Coronary artery (tissue), 2 donors: ENCODE results near the gene ACYP2.

Experiments
- DNase-seq: peaks from one replicate; pipeline ENCODE4 v3.0.0-alpha.2; 2017; ENCODE audit warnings: low spot score
- H3K27ac ChIP-seq, 2 donors: fragments of 200-600 bp; sonication (generic); one replicate each; pipeline ENCODE4 v1.5.1; 2016 to 2019
- H3K4me3 ChIP-seq: fragments of 200-600 bp; sonication (generic); 2 replicates; pipeline ENCODE4 v1.5.1; 2016; ENCODE audit warnings: mild to moderate bottlenecking, moderate library complexity
- TF ChIP-seq, protein P1 (sequence below): fragments of 200-600 bp; sonication (generic); IDR thresholded peaks from one replicate; pipeline ENCODE4 v1.5.1; 2019; ENCODE audit warnings: antibody characterized with exemption

ACYP2 gene

DNA sequence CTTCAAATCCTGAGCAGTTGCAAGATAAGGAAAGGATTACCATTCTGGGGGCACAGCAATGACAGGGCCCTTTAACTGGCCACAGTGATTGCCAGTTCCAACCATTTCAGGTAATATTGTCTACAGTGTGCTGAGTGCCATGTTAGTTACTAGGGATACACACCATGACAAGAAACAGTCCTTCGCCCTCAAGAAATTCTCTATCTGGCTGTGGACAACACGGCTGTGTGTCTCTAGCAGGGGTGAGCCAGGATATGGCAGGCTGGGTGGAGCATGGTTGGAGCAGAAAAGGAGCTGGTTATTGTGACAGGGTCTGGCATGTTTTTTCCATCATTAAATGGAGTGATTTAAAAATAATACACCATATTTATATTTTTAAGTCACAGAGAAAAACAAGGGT is 109.6 kb downstream of the ACYP2 start:
- TF ChIP-seq, protein P1, sequence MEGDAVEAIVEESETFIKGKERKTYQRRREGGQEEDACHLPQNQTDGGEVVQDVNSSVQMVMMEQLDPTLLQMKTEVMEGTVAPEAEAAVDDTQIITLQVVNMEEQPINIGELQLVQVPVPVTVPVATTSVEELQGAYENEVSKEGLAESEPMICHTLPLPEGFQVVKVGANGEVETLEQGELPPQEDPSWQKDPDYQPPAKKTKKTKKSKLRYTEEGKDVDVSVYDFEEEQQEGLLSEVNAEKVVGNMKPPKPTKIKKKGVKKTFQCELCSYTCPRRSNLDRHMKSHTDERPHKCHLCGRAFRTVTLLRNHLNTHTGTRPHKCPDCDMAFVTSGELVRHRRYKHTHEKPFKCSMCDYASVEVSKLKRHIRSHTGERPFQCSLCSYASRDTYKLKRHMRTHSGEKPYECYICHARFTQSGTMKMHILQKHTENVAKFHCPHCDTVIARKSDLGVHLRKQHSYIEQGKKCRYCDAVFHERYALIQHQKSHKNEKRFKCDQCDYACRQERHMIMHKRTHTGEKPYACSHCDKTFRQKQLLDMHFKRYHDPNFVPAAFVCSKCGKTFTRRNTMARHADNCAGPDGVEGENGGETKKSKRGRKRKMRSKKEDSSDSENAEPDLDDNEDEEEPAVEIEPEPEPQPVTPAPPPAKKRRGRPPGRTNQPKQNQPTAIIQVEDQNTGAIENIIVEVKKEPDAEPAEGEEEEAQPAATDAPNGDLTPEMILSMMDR: no peak
- DNase-seq: no peak
- Histone ChIP-seq H3K4me3 (no peak overlapping the region), H3K27ac (no peak overlapping the region)

DNA sequence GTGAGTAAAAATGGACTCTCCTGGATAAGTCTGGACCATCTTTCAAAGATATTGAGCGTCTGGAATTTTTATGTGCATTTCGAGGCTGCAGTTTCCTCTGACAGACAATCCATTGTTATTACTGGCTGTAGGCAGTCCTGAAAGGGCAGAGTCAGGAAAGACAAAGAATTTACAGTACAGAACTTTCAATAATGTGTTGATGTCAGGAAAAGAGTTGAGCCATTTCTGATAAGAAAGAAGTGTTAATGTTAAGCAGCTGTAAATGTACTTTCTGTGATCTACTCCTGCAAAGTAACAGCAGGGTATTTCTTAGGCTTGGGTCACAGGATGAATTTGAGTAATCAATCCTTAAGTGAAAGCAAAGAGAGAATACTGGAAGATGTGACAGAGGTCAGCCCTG is 110.8 kb downstream of the ACYP2 start:
- no peak for DNase-seq
- Histone ChIP-seq H3K4me3 (no peak overlapping the region), H3K27ac (no peak overlapping the region)
- TF ChIP-seq, protein P1: no peak

DNA sequence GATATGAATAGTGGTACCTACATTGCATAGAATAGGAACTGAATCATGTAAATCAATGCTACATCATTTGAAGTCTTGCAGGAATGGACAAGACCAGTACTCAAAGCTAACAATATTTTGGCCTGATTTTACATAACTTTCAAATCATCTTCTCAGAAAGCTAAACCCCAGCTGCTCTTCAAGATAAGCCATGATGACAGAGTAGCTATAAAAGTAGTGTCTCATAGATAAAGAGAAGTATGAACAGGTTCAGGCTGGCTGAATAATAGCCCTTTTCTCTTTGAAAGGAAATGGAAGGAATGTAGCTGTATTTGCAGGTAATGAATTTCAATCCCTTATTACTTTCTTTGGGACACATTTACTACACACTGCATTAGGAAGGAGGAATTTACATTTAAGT is 112.4 kb downstream of the ACYP2 start:
- DNase-seq: no peak
- H3K27ac ChIP-seq: no peak overlapping the region
- no peak overlapping the region for H3K4me3 ChIP-seq
- TF ChIP-seq, protein P1: no peak

DNA sequence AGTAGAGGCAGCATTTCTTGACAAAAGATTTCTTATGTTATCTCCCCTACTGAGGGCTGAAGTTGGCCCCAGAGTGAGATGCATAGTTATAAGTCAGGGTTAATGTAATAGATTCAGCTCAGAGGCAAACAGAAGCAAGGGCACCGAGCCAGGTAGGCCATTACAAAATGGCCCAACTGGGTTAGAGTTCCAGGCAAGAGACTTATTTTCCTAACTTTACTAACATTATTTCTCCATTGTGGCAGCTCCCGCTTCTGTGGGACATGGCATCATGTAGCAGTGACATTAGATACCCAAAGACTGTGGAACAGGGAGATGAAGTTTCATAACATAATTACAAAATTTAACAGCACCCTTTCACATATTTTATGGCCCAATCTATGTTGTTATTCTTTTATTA is 113.5 kb downstream of the ACYP2 start:
- Histone ChIP-seq H3K27ac (peak overlapping the region in 1 of 2 donors; percentile 62), H3K4me3 (no peak overlapping the region)
- TF ChIP-seq, protein P1: no peak
- DNase-seq: no peak

DNA sequence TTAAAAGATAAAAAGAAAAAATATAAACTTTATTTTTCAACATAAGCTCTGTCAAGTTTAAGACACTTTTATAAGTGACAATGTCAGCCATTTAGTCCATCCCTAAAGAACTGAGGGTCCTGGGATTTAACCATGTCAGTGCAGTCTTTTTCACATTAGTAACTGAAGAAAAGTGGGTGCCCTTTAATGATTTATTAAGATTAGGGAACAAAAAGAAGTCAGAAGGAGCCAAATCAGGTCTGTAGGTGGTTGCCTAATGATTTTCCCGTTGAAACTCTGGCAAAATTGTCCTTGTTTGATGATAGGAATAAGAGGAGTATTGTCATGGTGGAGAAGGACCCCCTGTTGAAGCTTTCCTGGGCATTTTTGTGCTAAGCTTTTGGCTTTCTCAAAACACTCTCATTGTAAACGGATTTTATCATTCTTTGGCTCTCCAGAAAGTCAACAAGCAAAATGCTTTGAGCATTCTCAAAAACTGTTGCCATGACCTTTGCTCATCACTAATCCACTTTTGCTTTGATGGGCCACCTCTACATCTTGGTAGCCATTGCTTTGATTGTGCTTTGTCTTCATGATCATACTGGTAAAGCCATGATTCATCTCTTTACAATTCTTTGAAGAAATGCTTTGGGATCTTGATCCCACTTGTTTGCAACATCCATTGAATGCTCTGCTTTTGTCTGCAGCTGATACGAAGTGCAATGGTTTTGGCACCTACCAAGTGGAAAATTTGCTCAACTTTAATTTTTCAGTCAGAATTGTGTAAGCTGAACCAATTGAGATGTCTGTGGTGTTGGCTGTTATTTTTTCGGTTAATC is 118.6 kb downstream of the ACYP2 start:
- TF ChIP-seq, protein P1: no peak
- DNase-seq: no peak
- peak overlapping the region in 1 of 2 donors; percentile 40 for H3K27ac ChIP-seq
- H3K4me3 ChIP-seq: no peak overlapping the region

DNA sequence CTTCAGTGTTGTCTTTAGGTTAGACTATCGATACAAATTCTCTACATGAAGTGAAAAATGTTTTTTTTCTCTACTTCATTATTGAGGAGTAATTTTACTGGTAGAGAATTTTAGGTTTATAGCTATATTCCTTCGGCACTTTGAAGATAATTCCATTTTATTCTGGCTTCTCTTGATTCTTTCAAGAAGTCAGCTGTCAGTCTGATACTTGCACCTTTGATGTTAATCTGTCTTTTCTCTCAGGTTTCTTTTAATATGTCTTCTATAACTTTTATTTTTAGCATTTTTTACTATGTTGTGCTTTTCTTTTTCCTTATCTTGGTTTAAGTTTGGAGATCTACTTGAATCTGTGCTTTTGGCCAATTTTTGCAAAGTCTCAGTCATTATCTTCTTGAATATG is 122.0 kb downstream of the ACYP2 start:
- TF ChIP-seq, protein P1: no peak
- no peak for DNase-seq
- no peak overlapping the region for H3K4me3 ChIP-seq
- H3K27ac ChIP-seq: no peak overlapping the region

DNA sequence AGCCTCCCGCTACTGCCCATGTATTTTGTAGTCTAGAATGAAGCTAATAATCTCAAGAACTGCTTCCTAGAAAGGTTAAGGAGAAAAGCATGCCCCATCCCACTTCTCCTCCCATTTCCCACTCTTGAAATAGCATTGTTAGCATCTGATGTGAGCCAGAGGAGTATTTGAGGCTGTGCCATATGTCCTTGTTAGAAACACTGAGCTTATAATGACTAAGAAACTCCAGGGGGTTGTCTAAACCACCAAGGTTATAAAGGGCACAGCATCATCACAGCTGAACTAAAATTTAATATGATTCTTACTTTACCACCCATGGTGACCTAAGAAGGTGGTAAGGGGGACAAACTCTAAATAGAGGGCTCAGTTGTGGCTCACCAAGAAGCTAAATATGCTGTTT is 124.0 kb downstream of the ACYP2 start:
- TF ChIP-seq, protein P1: no peak
- H3K4me3 ChIP-seq: no peak overlapping the region
- DNase-seq: no peak
- peak overlapping the region; percentile 67 to 76 for H3K27ac ChIP-seq
